CD4-positive, alpha-beta memory T cell (primary cell): ENCODE measurements around the gene GATB. TPM values are rescaled to one million over a fixed set of nuclear protein-coding genes. Genes with fewer than 3 reads are reported as not detected.

Experiments used
- CTCF ChIA-PET: fragments of 350-600 bp; sonication (Branson Sonifier 250); formaldehyde crosslinking; loops from one replicate; lab custom pipeline; 2021; ENCODE audit warnings: inconsistent platforms; ENCODE audit not compliant: partially characterized antibody; lab: Charles Lee
- POLR2A ChIA-PET: fragments of 350-600 bp; sonication (Branson Sonifier 250); formaldehyde crosslinking; loops from one replicate; lab custom pipeline; 2021; ENCODE audit not compliant: partially characterized antibody; lab: Charles Lee
- DNase-seq, 5 donors: peaks; one replicate each; pipeline versions ENCODE4 v3.0.0 to v3.0.0-alpha.2; 2020 to 2022; ENCODE audit warnings: mixed read lengths in 1 of 5
- H3K27ac ChIP-seq: one replicate; pipeline ENCODE4 v1.7.0; 2013; ENCODE audit warnings: low read depth, low read length
- H3K27me3 ChIP-seq: 2 replicates; pipeline ENCODE4 v1.7.0; 2013; ENCODE audit warnings: mild to moderate bottlenecking, low read length, moderate library complexity; ENCODE audit not compliant: insufficient read depth
- H3K36me3 ChIP-seq: 2 replicates; pipeline ENCODE4 v1.7.0; 2013; ENCODE audit warnings: mild to moderate bottlenecking, low read length, moderate library complexity; ENCODE audit not compliant: insufficient read depth
- H3K4me1 ChIP-seq: 2 replicates; pipeline ENCODE4 v1.7.0; 2013; ENCODE audit warnings: mild to moderate bottlenecking, low read length, moderate library complexity; ENCODE audit not compliant: insufficient read depth
- H3K4me3 ChIP-seq, 2 donors: one replicate each; pipeline ENCODE4 v1.7.0; 2013; ENCODE audit warnings: low read length in 2 of 2, mild to moderate bottlenecking in 1 of 2
- H3K9me3 ChIP-seq, 2 donors: one replicate each; pipeline ENCODE4 v1.7.0; 2013; ENCODE audit warnings: low read length in 2 of 2, control low read depth in 1 of 2; ENCODE audit not compliant: control insufficient read depth in 1 of 2
- H3K27ac Mint-ChIP-seq, 7 donors: one replicate each; pipeline ENCODE4 v1.8.0; 2020 to 2021; ENCODE audit warnings: mixed read lengths in 7 of 7, mild to moderate bottlenecking in 6 of 7, inconsistent platforms in 3 of 7, moderate library complexity in 3 of 7
- H3K27me3 Mint-ChIP-seq, 2 donors: one replicate each; pipeline ENCODE4 v1.8.0; 2020 to 2021; ENCODE audit warnings: mixed read lengths in 2 of 2
- H3K36me3 Mint-ChIP-seq, 2 donors: one replicate each; pipeline ENCODE4 v1.8.0; 2020 to 2021; ENCODE audit warnings: mixed read lengths in 2 of 2, inconsistent platforms in 1 of 2, mild to moderate bottlenecking in 1 of 2
- H3K4me1 Mint-ChIP-seq, 4 donors: one replicate each; pipeline ENCODE4 v1.8.0; 2020 to 2021; ENCODE audit warnings: mixed read lengths in 4 of 4, mild to moderate bottlenecking in 1 of 4
- H3K4me3 Mint-ChIP-seq, 8 donors: one replicate each; pipeline ENCODE4 v1.8.0; 2020 to 2021; ENCODE audit warnings: mixed read lengths in 8 of 8, mild to moderate bottlenecking in 7 of 8, moderate library complexity in 6 of 8, inconsistent platforms in 3 of 8
- H3K9me3 Mint-ChIP-seq, 8 donors: one replicate each; pipeline ENCODE4 v1.8.0; 2020 to 2021; ENCODE audit warnings: mixed read lengths in 8 of 8, mild to moderate bottlenecking in 5 of 8, inconsistent platforms in 3 of 8, moderate library complexity in 1 of 8
- intact Hi-C: fragments of 100-400 bp; cut with micrococcal nuclease; formaldehyde crosslinking; loops from one replicate; pipeline ENCODE4 v1.15.1; 2023
- polyA plus RNA-seq, 2 donors: library from polyadenylated mRNA; unstranded; fragments of 300-500 nt; fragmentation: Illumina TruSeq; gene quantifications; one replicate each; pipeline ENCODE4 v1.2.3, GENCODE V29; 2021
- total RNA-seq, 2 experiments: library from RNA; stranded (reverse); gene quantifications; one replicate each; pipeline ENCODE4 v1.2.3, GENCODE V29; 2021

Gene GATB
- total and polyA plus RNA-seq, 4 experiments from 2014 or later = 10.6 to 13.1 (median 11.7) TPM

DNA sequence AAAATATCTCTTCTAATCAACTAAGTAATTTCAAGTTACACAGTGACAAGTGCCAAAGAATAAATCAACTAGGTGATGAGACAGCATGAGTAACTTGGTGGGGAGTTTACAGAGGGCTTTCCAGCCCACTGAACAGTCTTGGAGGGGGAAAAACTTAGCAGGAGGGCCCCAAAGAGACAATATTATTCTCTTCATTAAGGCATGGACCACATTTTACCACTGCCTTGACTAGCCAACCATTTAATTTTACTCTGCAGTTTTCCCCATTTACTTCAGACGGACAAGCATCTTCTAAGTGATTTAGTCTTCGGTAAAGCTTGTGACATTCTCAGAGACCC lies 25.3 kb upstream of the GATB start:
- Histone ChIP-seq H3K36me3 (no peaks in the 10 kb centered on the region), H3K27me3 (no peaks in the 10 kb centered on the region), H3K27ac (no peak overlapping the region), H3K4me3 (no peak overlapping the region), H3K4me1 (no peaks in the 10 kb centered on the region), H3K9me3 (no peaks in the 10 kb centered on the region)
- H3K27ac Mint-ChIP-seq = no peak overlapping the region
- H3K36me3 Mint-ChIP-seq = no peaks in the 10 kb centered on the region
- H3K4me3 Mint-ChIP-seq = no peak overlapping the region
- peaks cover 5 to 6% of the 10 kb centered on the region in 2 donors for H3K27me3 Mint-ChIP-seq
- H3K4me1 Mint-ChIP-seq = peaks cover 4 to 13% (median 6%) of the 10 kb centered on the region in 4 donors
- CTCF ChIA-PET = interaction anchor here (1.1 kb wide), 1 partner anchor 9 kb away, joined by 3 read pairs; no protein-coding TSS in a partner anchor
- no peak for DNase-seq
- H3K9me3 Mint-ChIP-seq = no peaks in the 10 kb centered on the region
- POLR2A ChIA-PET = no interaction called here
- intact Hi-C loops = no loop called here

DNA sequence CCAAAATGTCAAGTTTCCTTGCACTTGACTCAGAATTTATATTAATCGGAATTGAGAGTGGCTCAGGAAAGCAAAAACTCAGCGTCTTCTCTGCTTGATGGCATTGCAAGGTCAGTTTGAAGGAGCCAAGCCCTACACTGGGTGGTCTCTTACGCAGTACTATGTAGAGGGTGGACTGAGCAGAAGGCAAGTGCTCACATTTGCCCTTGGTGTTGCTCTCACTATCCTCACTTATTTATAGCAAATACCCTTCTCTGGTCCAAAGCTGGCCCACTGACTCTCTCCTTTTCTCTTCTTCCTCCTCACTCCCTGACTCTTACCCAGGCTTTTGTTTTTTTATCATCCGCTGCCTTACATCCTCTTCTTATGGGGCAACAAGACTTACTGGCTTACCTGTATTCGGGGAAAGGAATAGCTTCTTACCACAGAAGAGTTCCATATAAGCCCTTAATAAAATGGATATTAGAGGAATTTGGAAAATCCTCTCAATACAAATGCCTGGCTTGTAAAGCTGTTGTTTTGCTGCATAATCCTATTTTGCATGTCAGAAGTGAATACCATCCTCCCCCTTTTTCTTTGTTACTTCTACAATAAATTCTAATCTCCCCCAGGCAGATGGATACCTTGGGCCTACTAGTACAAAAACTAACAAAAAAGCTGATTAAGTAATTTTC lies 24.8 kb upstream of the GATB start:
- intact Hi-C loops = no loop called here
- ChIA-PET POLR2A (no interaction called here), CTCF (interaction anchor here (1.1 kb wide), 1 partner anchor 9 kb away, joined by 3 read pairs; no protein-coding TSS in a partner anchor)
- Mint-ChIP-seq H3K4me1 (peaks cover 4 to 13% (median 8%) of the 10 kb centered on the region in 4 donors), H3K4me3 (no peak overlapping the region), H3K36me3 (no peaks in the 10 kb centered on the region), H3K9me3 (no peaks in the 10 kb centered on the region), H3K27ac (no peak overlapping the region), H3K27me3 (peaks cover 5 to 6% of the 10 kb centered on the region in 2 donors)
- no peaks in the 10 kb centered on the region for H3K9me3 ChIP-seq
- H3K4me3 ChIP-seq = no peak overlapping the region
- DNase-seq = no peak
- H3K4me1 ChIP-seq = no peaks in the 10 kb centered on the region
- no peaks in the 10 kb centered on the region for H3K36me3 ChIP-seq
- no peaks in the 10 kb centered on the region for H3K27me3 ChIP-seq
- no peak overlapping the region for H3K27ac ChIP-seq

DNA sequence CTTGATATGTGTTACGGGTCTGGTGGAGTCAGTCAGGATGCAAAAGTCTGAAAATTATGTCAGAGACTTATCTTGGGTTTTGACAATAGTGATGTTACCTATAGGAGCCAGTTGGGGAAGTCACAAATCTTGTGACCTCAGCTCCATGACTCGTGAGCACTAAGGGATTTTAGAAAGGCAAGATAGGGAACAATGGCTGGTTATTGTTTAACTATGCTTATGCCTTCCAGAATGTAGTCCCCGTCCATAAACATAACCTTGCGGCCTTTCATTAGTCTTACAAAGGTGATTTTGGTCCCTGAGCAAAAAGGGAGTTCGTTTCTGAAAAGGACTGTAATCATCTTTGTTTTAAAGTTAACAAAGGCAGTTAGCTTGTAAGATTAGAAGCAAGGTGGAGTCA lies 23.9 kb upstream of the GATB start:
- H3K27me3 Mint-ChIP-seq = peaks cover 5 to 9% of the 10 kb centered on the region in 2 donors
- no peaks in the 10 kb centered on the region for H3K27me3 ChIP-seq
- peaks cover 4 to 13% (median 8%) of the 10 kb centered on the region in 4 donors for H3K4me1 Mint-ChIP-seq
- POLR2A ChIA-PET = no interaction called here
- intact Hi-C loops = no loop called here
- no peaks in the 10 kb centered on the region for H3K9me3 Mint-ChIP-seq
- H3K27ac ChIP-seq = no peak overlapping the region
- no peak overlapping the region for H3K27ac Mint-ChIP-seq
- no peak for DNase-seq
- no peaks in the 10 kb centered on the region for H3K36me3 ChIP-seq
- H3K4me3 Mint-ChIP-seq = no peak overlapping the region
- H3K9me3 ChIP-seq = no peaks in the 10 kb centered on the region
- no peaks in the 10 kb centered on the region for H3K4me1 ChIP-seq
- H3K4me3 ChIP-seq = no peak overlapping the region
- no peaks in the 10 kb centered on the region for H3K36me3 Mint-ChIP-seq
- CTCF ChIA-PET = no interaction called here

DNA sequence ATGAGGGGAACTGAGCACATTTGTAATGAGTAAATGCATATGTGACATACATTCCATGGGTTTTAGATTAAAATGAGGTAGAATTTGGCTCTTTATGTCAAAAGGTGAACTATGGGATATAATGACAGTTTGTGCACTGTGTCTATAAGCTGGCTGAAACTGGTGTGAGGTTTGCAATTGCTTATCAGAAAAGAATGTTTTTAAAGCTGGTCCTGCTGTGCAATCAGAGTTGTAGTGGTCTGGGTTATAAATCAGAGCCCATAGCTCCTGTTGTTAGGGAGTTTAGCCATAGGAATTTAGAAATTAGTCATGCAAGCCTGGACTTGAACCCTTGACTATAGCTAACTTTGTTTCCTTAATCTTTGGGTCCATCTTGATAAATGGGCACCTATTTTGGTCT lies 23.1 kb upstream of the GATB start:
- Histone ChIP-seq H3K27me3 (no peaks in the 10 kb centered on the region), H3K4me1 (no peaks in the 10 kb centered on the region), H3K4me3 (no peak overlapping the region), H3K9me3 (no peaks in the 10 kb centered on the region), H3K36me3 (no peaks in the 10 kb centered on the region), H3K27ac (no peak overlapping the region)
- H3K27me3 Mint-ChIP-seq = peaks cover 8 to 9% of the 10 kb centered on the region in 2 donors
- H3K4me1 Mint-ChIP-seq = peaks cover 4 to 13% (median 8%) of the 10 kb centered on the region in 4 donors
- intact Hi-C loops = no loop called here
- H3K27ac Mint-ChIP-seq = no peak overlapping the region
- H3K36me3 Mint-ChIP-seq = no peaks in the 10 kb centered on the region
- DNase-seq = no peak
- ChIA-PET CTCF (no interaction called here), POLR2A (no interaction called here)
- H3K9me3 Mint-ChIP-seq = no peaks in the 10 kb centered on the region
- H3K4me3 Mint-ChIP-seq = no peak overlapping the region

DNA sequence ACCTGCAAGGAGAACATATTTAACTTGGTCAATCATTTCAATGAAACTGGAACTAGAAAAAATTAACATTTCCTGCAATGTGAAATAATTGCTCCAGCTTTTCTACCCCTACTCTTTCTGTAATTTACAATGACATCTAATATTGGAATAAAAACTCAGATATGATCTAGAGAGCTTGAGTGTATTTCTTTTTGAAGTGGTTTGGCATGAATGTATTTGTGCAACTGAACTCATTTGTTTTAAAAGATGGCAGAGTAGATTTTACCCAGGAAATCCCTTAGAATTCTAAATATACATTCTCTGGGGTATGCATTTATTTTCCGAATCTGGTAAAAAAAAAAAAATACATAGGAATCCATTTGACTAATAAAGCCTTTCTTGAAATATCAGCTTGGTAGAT lies 21.5 kb upstream of the GATB start:
- Mint-ChIP-seq H3K4me3 (peak overlapping the region in 1 of 8 donors; percentile 8), H3K27ac (peak overlapping the region in 1 of 7 donors; percentile 2), H3K36me3 (no peaks in the 10 kb centered on the region), H3K4me1 (peaks cover 4 to 13% (median 8%) of the 10 kb centered on the region in 4 donors), H3K27me3 (peaks cover 8 to 9% of the 10 kb centered on the region in 2 donors), H3K9me3 (no peaks in the 10 kb centered on the region)
- intact Hi-C loops = no loop called here
- DNase-seq = no peak
- no peaks in the 10 kb centered on the region for H3K4me1 ChIP-seq
- no peak overlapping the region for H3K27ac ChIP-seq
- ChIA-PET POLR2A (no interaction called here), CTCF (interaction anchor here (1.0 to 1.1 kb wide), 3 partner anchors 12 to 20 kb away, joined by 3 read pairs; no protein-coding TSS in a partner anchor)
- H3K27me3 ChIP-seq = no peaks in the 10 kb centered on the region
- H3K9me3 ChIP-seq = no peaks in the 10 kb centered on the region
- H3K36me3 ChIP-seq = no peaks in the 10 kb centered on the region
- H3K4me3 ChIP-seq = no peak overlapping the region

DNA sequence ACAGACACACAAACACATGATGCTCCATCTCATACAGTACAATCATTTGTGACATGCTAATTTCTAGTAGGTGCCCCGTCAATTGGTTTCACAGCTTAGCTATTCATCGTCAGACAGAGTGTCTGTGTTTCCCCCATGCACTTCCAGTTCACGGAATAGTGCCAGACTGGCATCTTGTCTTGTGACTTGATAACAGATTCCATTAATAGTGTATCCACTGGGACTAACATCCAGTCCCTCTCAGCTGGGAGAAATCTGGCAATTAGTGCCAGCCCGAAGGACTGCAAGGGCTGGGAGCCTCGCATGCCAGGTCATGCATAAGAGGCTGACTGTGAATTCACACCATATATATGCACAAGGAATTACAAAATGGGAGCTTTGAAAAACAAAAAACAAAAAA lies 20.2 kb upstream of the GATB start:
- peaks cover 0 to 2% of the 10 kb centered on the region in 2 donors for H3K36me3 Mint-ChIP-seq
- ChIA-PET POLR2A (no interaction called here), CTCF (interaction anchor here (0.9 to 1.1 kb wide), 2 partner anchors 10 to 22 kb away, joined by 3 to 4 read pairs; no protein-coding TSS in a partner anchor)
- peaks cover 11 to 16% of the 10 kb centered on the region in 2 donors for H3K27me3 Mint-ChIP-seq
- Histone ChIP-seq H3K36me3 (no peaks in the 10 kb centered on the region), H3K4me1 (no peaks in the 10 kb centered on the region), H3K9me3 (no peaks in the 10 kb centered on the region), H3K27ac (no peak overlapping the region), H3K4me3 (no peak overlapping the region), H3K27me3 (no peaks in the 10 kb centered on the region)
- H3K27ac Mint-ChIP-seq = no peak overlapping the region
- intact Hi-C loops = no loop called here
- peaks cover 0 to 7% (median 4%) of the 10 kb centered on the region in 8 donors for H3K9me3 Mint-ChIP-seq
- peaks cover 4 to 13% (median 8%) of the 10 kb centered on the region in 4 donors for H3K4me1 Mint-ChIP-seq
- no peak overlapping the region for H3K4me3 Mint-ChIP-seq
- DNase-seq = no peak

DNA sequence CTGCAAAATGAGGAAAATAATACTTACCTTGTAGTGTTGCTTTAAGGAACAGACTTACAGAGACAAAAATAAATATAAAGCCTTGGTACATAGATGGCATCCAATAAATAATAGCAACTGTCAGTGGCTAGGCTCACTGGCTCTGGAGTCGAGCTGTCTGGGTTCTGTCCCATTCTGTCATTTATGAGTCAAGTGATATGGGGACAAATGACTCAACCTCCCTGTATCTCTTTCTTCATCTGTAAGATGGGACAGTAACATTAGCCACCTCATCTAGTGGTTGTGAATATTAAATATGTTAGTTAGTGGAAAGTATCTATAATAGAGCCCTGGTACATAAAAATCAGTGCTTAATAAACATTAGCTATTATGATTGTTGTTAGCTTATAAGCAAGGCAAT lies 16.7 kb upstream of the GATB start:
- Mint-ChIP-seq H3K36me3 (peaks cover 0 to 6% of the 10 kb centered on the region in 2 donors), H3K27ac (no peak overlapping the region), H3K4me1 (peaks cover 4 to 10% (median 6%) of the 10 kb centered on the region in 4 donors), H3K9me3 (peaks cover 0 to 39% (median 29%) of the 10 kb centered on the region in 8 donors), H3K27me3 (peaks cover 10 to 15% of the 10 kb centered on the region in 2 donors), H3K4me3 (no peak overlapping the region)
- Histone ChIP-seq H3K4me3 (no peak overlapping the region), H3K9me3 (no peaks in the 10 kb centered on the region), H3K27ac (no peak overlapping the region), H3K4me1 (no peaks in the 10 kb centered on the region), H3K36me3 (no peaks in the 10 kb centered on the region), H3K27me3 (no peaks in the 10 kb centered on the region)
- ChIA-PET POLR2A (no interaction called here), CTCF (interaction anchor here (1.4 kb wide), 1 partner anchor 8 kb away, joined by 3 read pairs; no protein-coding TSS in a partner anchor)
- intact Hi-C loops = no loop called here
- no peak for DNase-seq
